HepG2 (cell line): Measurements from ENCODE around the gene GAREM1. TPM values are rescaled to one million over a fixed set of nuclear protein-coding genes. Genes with fewer than 3 reads are reported as not detected.

Source experiments
- ATAC-seq: fragments of 200-7000 bp; cut with Tn5 transposase; 3 replicates; pipeline ENCODE4 v1.9.1; 2020; ENCODE audit warnings: mild to moderate bottlenecking, moderate library complexity
- BruUV-seq: library from RNA; stranded (reverse); fragments of 400-500 nt; replicated peaks from 2 replicates; lab custom pipeline; 2021; lab: Mats Ljungman, UMichigan
- CTCF ChIA-PET: fragments of 300-600 bp; formaldehyde crosslinking; extraction: SDS; loops from one replicate; lab custom pipeline; 2021; ENCODE audit warnings: low total read pairs, inconsistent platforms, low intra/inter-chr PET ratio; lab: Yijun Ruan, JAX
- POLR2A ChIA-PET: fragments of 350-600 bp; sonication (Branson Sonifier 250); formaldehyde crosslinking; loops from one replicate; lab custom pipeline; 2020; ENCODE audit warnings: antibody characterized with exemption, inconsistent platforms; lab: Yijun Ruan, JAX
- DNase-seq: peaks from one replicate; pipeline ENCODE4 v3.0.0-alpha.2; 2015; ENCODE audit warnings: low spot score
- FAIRE-seq: peaks from 3 replicates; lab custom pipeline; 2011; peaks lifted over from hg19 to GRCh38; lab: Jason Lieb, UNC
- H2AFZ ChIP-seq: one replicate; pipeline ENCODE4 v1.6.1; 2011; ENCODE audit warnings: low read length, inconsistent platforms
- H3K27ac ChIP-seq: fragments of 300-600 bp; 3 replicates; pipeline ENCODE4 v1.8.0; 2011; ENCODE audit warnings: mixed run types, mild to moderate bottlenecking, mixed read lengths, low read length, inconsistent platforms; ENCODE audit not compliant: insufficient read depth; ENCODE audit errors: extremely low read length
- H3K27me3 ChIP-seq, 2 experiments: fragments of 200-600 bp in 1 of 2; 2 replicates in 1 of 2; 3 replicates in 1 of 2; pipeline versions ENCODE4 v1.6.0 to v1.8.0; 2011; ENCODE audit warnings: low read length in 2 of 2, mild to moderate bottlenecking in 2 of 2, moderate library complexity in 2 of 2, inconsistent platforms in 1 of 2; ENCODE audit not compliant: insufficient read depth in 2 of 2, control insufficient read depth in 1 of 2
- H3K36me3 ChIP-seq, 2 experiments: fragments of 200-600 bp in 1 of 2; replicated peaks in 1 of 2; 2 replicates in 1 of 2; 3 replicates in 1 of 2; pipeline versions ENCODE4 v1.5.1 to v1.8.0; 2011; ENCODE audit warnings: low read length in 2 of 2, inconsistent platforms in 1 of 2; ENCODE audit not compliant: insufficient read depth in 2 of 2, control insufficient read depth in 1 of 2
- H3K4me1 ChIP-seq: 2 replicates; pipeline ENCODE4 v1.5.1; 2012; ENCODE audit warnings: low read length, inconsistent platforms; ENCODE audit not compliant: insufficient read depth
- H3K4me2 ChIP-seq: 2 replicates; pipeline ENCODE4 v1.6.0; 2011; ENCODE audit warnings: low read depth, low read length, inconsistent platforms
- H3K4me3 ChIP-seq, 3 experiments: fragments of 200-600 bp in 1 of 3; sonication (generic), shearing (Covaris generic) in 1 of 3; replicated peaks in 1 of 3; 2 replicates each; pipeline ENCODE4 v1.5.1; 2011 to 2016; ENCODE audit warnings: low read length in 3 of 3, inconsistent platforms in 2 of 3, low read depth in 2 of 3, mild to moderate bottlenecking in 2 of 3, control low read depth in 1 of 3, mixed read lengths in 1 of 3; ENCODE audit not compliant: insufficient read depth in 1 of 3
- H3K79me2 ChIP-seq: one replicate; pipeline ENCODE4 v1.6.1; 2011; ENCODE audit warnings: low read length, inconsistent platforms; ENCODE audit not compliant: insufficient read depth
- H3K9ac ChIP-seq: 2 replicates; pipeline ENCODE4 v1.6.0; 2011; ENCODE audit warnings: mild to moderate bottlenecking, low read depth, low read length, inconsistent platforms; ENCODE audit not compliant: insufficient read depth
- H3K9me3 ChIP-seq: 2 replicates; pipeline ENCODE4 v1.5.1; 2012; ENCODE audit warnings: mild to moderate bottlenecking, low read length
- H4K20me1 ChIP-seq: 2 replicates; pipeline ENCODE4 v1.6.0; 2011; ENCODE audit warnings: inconsistent platforms, mild to moderate bottlenecking, low read length, moderate library complexity; ENCODE audit not compliant: insufficient read depth
- FOSL2 ChIP-seq: sonication (generic); formaldehyde crosslinking; IDR thresholded peaks from 2 replicates; pipeline ENCODE4 v1.4.0; 2020; ENCODE audit warnings: missing genetic modification reagents
- FOXA1 ChIP-seq, 2 experiments: fragments of 450-650 bp in 1 of 2; sonication (generic) in 1 of 2; formaldehyde crosslinking in 1 of 2; IDR thresholded peaks; 2 replicates each; pipeline versions ENCODE4 v1.4.0 to v1.6.1; 2016 to 2020; ENCODE audit warnings: missing genetic modification reagents in 1 of 2
- KDM6A ChIP-seq: IDR thresholded peaks from 2 replicates; pipeline ENCODE4 v1.6.1; 2016; ENCODE audit warnings: low read depth
- KLF9 ChIP-seq: IDR thresholded peaks from 2 replicates; pipeline ENCODE4 v1.6.1; 2016; ENCODE audit warnings: low read depth
- MYC ChIP-seq: sonication (generic); formaldehyde crosslinking; IDR thresholded peaks from 2 replicates; pipeline ENCODE4 v1.9.0; 2021; ENCODE audit warnings: missing genetic modification reagents, borderline replicate concordance
- ONECUT2 ChIP-seq: sonication (generic); formaldehyde crosslinking; IDR thresholded peaks from 2 replicates; pipeline ENCODE4 v1.4.0; 2020; ENCODE audit warnings: missing genetic modification reagents
- PITX1 ChIP-seq: sonication (generic); formaldehyde crosslinking; IDR thresholded peaks from 2 replicates; pipeline ENCODE4 v1.5.1; 2020; ENCODE audit warnings: mild to moderate bottlenecking, missing genetic modification reagents
- RBM39 ChIP-seq: fragments of 200-400 bp; formaldehyde crosslinking; IDR thresholded peaks from one replicate; pipeline ENCODE4 v1.6.1; 2018; ENCODE audit warnings: antibody characterized with exemption, mild to moderate bottlenecking, low read depth, low read length; ENCODE audit not compliant: poor library complexity, severe bottlenecking
- SNAPC2 ChIP-seq: sonication (generic); formaldehyde crosslinking; IDR thresholded peaks from 2 replicates; pipeline ENCODE4 v1.8.1; 2022; ENCODE audit warnings: mild to moderate bottlenecking, missing genetic modification reagents
- TBP ChIP-seq: sonication (generic); formaldehyde crosslinking; IDR thresholded peaks from 2 replicates; pipeline ENCODE4 v1.5.0; 2020; ENCODE audit warnings: missing genetic modification reagents
- ZFP37 ChIP-seq: sonication (generic); formaldehyde crosslinking; IDR thresholded peaks from 2 replicates; pipeline ENCODE4 v1.4.0; 2020; ENCODE audit warnings: missing genetic modification reagents, borderline replicate concordance
- ZNF17 ChIP-seq: sonication (generic); formaldehyde crosslinking; IDR thresholded peaks from 2 replicates; pipeline ENCODE4 v1.5.0; 2020; ENCODE audit warnings: mild to moderate bottlenecking, missing genetic modification reagents
- ZNF20 ChIP-seq: sonication (generic); formaldehyde crosslinking; IDR thresholded peaks from 2 replicates; pipeline ENCODE4 v1.4.0; 2020; ENCODE audit warnings: mild to moderate bottlenecking, moderate library complexity, missing genetic modification reagents
- ZNF230 ChIP-seq: sonication (generic); formaldehyde crosslinking; IDR thresholded peaks from 2 replicates; pipeline ENCODE4 v1.4.0; 2020; ENCODE audit warnings: mild to moderate bottlenecking, missing genetic modification reagents
- ZNF577 ChIP-seq: sonication (generic); formaldehyde crosslinking; IDR thresholded peaks from 2 replicates; pipeline ENCODE4 v1.4.0; 2020; ENCODE audit warnings: mild to moderate bottlenecking, low read depth, missing genetic modification reagents, borderline replicate concordance
- ZNF788 ChIP-seq: sonication (generic); formaldehyde crosslinking; IDR thresholded peaks from 2 replicates; pipeline ENCODE4 v1.5.0; 2020; ENCODE audit warnings: mild to moderate bottlenecking, missing genetic modification reagents, borderline replicate concordance
- ZNF879 ChIP-seq: sonication (generic); formaldehyde crosslinking; IDR thresholded peaks from 2 replicates; pipeline ENCODE4 v1.8.1; 2023; ENCODE audit warnings: missing genetic modification reagents
- WGBS: methylation state at CpG from one replicate; pipeline ENCODE4 v1.1.6; 2017; ENCODE audit warnings: low lambda C conversion rate; 5-methylcytosine and 5-hydroxymethylcytosine counted together
- in situ Hi-C: cut with HindIII; loops from 2 replicates; pipeline ENCODE4 v1.10.0; 2017; ENCODE audit warnings: low pct_unique_long_range_greater_than_20kb; ENCODE audit not compliant: extremely low pct_ligation_motif_present
- intact Hi-C: fragments of 100-400 bp; cut with micrococcal nuclease; formaldehyde crosslinking; loops from one replicate; pipeline ENCODE4 v1.10.0; 2022; ENCODE audit not compliant: unreplicated experiment
- polyA plus RNA-seq, 8 experiments: library from polyadenylated mRNA; depleted of rRNA in 3 of 8; stranded (reverse) in 7 of 8; unstranded in 1 of 8; fragments of >200 nt; fragmentation: Illumina TruSeq in 4 of 8; extraction: Trizol in 4 of 8; gene quantifications; 2 replicates each; pipeline versions ENCODE4 v1.2.1 to v1.2.3, GENCODE V29; 2011 to 2016; ENCODE audit warnings: low read depth in 4 of 8, missing spikeins in 1 of 8, mixed read lengths in 1 of 8; ENCODE audit not compliant: insufficient read depth in 1 of 8
- total RNA-seq, 5 experiments: library from RNA; depleted of rRNA; stranded (reverse); fragments of >200 nt; fragmentation: Illumina TruSeq; extraction: Trizol; gene quantifications; 2 replicates each; pipeline ENCODE4 v1.2.3, GENCODE V29; 2016; ENCODE audit warnings: low read depth in 1 of 5
- TF ChIP-seq, protein P1 (sequence below): sonication (generic); formaldehyde crosslinking; IDR thresholded peaks from 2 replicates; pipeline ENCODE4 v1.4.0; 2020; ENCODE audit warnings: mild to moderate bottlenecking, missing genetic modification reagents, borderline replicate concordance
- TF ChIP-seq, protein P2 (sequence below): sonication (generic); formaldehyde crosslinking; IDR thresholded peaks from 2 replicates; pipeline ENCODE4 v1.4.0; 2020; ENCODE audit warnings: missing genetic modification reagents
- TF ChIP-seq, protein P3 (sequence below): sonication (generic); formaldehyde crosslinking; IDR thresholded peaks from 2 replicates; pipeline ENCODE4 v1.5.0; 2020; ENCODE audit warnings: missing genetic modification reagents

The GAREM1 gene
- total and polyA plus RNA-seq, 2 of the 13 experiments (the other 11 are each of a cell fraction or from before 2014, with no cell fraction given): 2.5 to 2.9 TPM

DNA sequence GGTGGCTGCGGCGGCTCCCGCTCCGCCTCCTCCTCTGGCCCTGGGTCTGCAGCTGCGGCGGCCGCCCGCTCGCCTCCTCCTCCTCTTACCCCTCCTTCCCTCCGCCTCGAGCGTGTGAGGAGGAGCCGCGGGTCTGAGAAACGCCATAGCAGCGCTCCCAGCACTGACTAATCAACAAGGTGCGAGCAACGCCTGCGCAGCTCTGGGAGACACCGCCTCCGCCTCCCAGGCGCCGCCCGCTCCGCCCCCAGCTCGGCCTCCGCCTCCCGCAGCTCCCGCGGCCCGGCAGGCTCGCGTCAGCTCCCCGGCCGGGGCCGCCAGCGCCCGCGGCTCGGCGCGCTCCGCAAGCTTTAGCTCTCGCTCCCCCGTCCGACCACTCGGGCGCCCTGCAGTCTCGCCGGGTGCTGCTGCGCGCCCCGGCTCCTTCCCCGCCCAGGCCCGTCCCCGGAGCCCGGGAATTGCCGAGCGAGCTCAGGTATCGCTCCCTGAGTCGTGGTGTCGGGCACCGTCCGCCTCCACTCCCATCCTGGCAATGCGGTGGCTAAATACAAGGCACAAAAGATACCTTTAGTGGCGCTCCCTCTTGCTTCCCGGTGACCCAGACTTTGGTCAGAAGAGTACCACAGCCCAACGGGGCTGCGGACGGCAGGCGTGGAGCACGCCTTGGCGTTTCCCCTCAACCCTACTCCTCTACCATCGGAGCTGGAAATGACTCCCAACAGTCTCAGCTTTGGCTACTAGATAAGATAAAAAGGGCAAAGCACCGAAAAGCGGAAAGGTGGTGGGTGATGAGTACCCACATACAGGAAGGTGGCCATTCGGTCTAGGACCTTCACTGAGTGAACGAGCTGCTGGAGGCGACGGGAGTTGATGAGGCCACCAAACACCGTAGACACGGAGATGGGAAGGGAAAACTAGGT lies at the start of gene GAREM1 (continued):
- TF ChIP-seq ZNF788 (CRISPR knock-in tag) (peak; percentile 6; the same call in 1 of the 2 replicates), ZFP37 (no peak), ZNF879 (CRISPR knock-in tag) (no peak)

DNA sequence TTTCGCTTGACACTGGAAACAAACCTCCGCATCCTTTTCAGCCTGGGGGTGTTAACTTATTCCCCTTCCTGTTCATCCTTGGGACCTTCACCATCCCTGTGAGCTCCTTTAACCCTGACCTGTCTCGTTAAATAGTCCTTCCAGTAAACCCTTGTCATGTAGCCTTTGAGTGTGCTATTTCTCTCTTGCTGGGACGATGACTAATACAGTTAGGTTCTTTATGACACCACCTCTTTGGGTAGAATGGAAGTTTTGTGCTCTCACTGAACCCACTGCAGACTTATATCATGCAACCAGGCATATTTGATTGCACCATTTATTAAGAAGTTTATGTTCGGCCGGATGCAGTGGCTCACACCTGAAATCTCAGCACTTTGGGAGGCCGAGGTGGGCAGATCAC lies 40.5 kb upstream of the GAREM1 start:
- H3K9me3 ChIP-seq: no peaks in the 10 kb centered on the region
- peaks cover 0 to 5% of the 10 kb centered on the region in 2 experiments; a peak in 2 of 5 replicates for H3K27me3 ChIP-seq
- H3K27ac ChIP-seq: no peak overlapping the region
- H3K9ac ChIP-seq: no peak overlapping the region
- H3K4me2 ChIP-seq: no peak overlapping the region
- no peaks in the 10 kb centered on the region for H3K4me1 ChIP-seq
- WGBS: 60% methylated on average over 7 of the region's 7 CpGs
- H3K4me3 ChIP-seq: no peak overlapping the region
- BruUV-seq: no TSS peak
- FAIRE-seq (no peak), ATAC-seq (no peak), DNase-seq (no peak)
- H4K20me1 ChIP-seq: no peaks in the 10 kb centered on the region
- ChIA-PET CTCF (no interaction called here), POLR2A (no interaction called here)
- H2AFZ ChIP-seq: no peak overlapping the region
- intact Hi-C loops (no loop called here), in situ Hi-C loops (no loop called here)
- no peaks in the 10 kb centered on the region for H3K36me3 ChIP-seq
- H3K79me2 ChIP-seq: no peaks in the 10 kb centered on the region
- TF ChIP-seq MYC (CRISPR knock-in tag) (no peak), ZNF230 (no peak), FOSL2 (CRISPR knock-in tag) (no peak), ZNF20 (CRISPR knock-in tag) (no peak), ZNF577 (CRISPR knock-in tag) (no peak), PITX1 (CRISPR knock-in tag) (no peak), RBM39 (no peak), TBP (CRISPR knock-in tag) (no peak), ONECUT2 (no peak), SNAPC2 (CRISPR knock-in tag) (no peak), KLF9 (CRISPR knock-in tag) (no peak), KDM6A (no peak), ZNF17 (no peak), FOXA1 (IDR thresholded peaks at IDR 0.05) (no peak), FOXA1 (CRISPR knock-in tag; IDR thresholded peaks at IDR 0.05) (no peak)
- TF ChIP-seq, protein P1, sequence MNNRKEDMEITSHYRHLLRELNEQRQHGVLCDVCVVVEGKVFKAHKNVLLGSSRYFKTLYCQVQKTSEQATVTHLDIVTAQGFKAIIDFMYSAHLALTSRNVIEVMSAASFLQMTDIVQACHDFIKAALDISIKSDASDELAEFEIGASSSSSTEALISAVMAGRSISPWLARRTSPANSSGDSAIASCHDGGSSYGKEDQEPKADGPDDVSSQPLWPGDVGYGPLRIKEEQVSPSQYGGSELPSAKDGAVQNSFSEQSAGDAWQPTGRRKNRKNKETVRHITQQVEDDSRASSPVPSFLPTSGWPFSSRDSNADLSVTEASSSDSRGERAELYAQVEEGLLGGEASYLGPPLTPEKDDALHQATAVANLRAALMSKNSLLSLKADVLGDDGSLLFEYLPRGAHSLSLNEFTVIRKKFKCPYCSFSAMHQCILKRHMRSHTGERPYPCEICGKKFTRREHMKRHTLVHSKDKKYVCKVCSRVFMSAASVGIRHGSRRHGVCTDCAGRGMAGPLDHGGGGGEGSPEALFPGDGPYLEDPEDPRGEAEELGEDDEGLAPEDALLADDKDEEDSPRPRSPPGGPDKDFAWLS: no peak
- TF ChIP-seq, protein P2, sequence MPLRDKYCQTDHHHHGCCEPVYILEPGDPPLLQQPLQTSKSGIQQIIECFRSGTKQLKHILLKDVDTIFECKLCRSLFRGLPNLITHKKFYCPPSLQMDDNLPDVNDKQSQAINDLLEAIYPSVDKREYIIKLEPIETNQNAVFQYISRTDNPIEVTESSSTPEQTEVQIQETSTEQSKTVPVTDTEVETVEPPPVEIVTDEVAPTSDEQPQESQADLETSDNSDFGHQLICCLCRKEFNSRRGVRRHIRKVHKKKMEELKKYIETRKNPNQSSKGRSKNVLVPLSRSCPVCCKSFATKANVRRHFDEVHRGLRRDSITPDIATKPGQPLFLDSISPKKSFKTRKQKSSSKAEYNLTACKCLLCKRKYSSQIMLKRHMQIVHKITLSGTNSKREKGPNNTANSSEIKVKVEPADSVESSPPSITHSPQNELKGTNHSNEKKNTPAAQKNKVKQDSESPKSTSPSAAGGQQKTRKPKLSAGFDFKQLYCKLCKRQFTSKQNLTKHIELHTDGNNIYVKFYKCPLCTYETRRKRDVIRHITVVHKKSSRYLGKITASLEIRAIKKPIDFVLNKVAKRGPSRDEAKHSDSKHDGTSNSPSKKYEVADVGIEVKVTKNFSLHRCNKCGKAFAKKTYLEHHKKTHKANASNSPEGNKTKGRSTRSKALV (CRISPR knock-in tag): no peak
- TF ChIP-seq, protein P3, sequence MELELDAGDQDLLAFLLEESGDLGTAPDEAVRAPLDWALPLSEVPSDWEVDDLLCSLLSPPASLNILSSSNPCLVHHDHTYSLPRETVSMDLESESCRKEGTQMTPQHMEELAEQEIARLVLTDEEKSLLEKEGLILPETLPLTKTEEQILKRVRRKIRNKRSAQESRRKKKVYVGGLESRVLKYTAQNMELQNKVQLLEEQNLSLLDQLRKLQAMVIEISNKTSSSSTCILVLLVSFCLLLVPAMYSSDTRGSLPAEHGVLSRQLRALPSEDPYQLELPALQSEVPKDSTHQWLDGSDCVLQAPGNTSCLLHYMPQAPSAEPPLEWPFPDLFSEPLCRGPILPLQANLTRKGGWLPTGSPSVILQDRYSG (CRISPR knock-in tag): no peak
